ENCODE measurements around the gene FAIM2. TPM values are rescaled to one million over a fixed set of nuclear protein-coding genes. Genes with fewer than 3 reads are reported as not detected.

FAIM2 gene
- total and polyA plus RNA-seq, 10 of the 15 experiments (the other 5 are each of a cell fraction or from before 2014, with no cell fraction given) = not detected

GRCh38 chr12:49950273-49951251 lies 46.9 kb upstream of the FAIM2 start, which contains the start of gene AQP2:
TSS of gene AQP2 (plus strand) at chr12:49950737. CDS start at chr12:49950831, 94 bp downstream.
- H3K9me3 ChIP-seq (replicated peaks; ENCODE audit: control insufficient read depth, insufficient read depth, low read length) = no peaks in the 10 kb centered on the region; the same call in 2 of the 3 replicates
- no peak within 1 kb of the TSS for H2AFZ ChIP-seq (ENCODE audit: control insufficient read depth, low read depth, low read length)
- CTCF ChIA-PET = interaction anchor here (2.1 kb wide), 1 partner anchor 16 kb away, joined by 13 read pairs; no protein-coding TSS in a partner anchor
- H4K20me1 ChIP-seq (ENCODE audit: control insufficient read depth, insufficient read depth) = no peaks in the 10 kb centered on the region
- in situ Hi-C loops (cut with MboI) (no loop called here), intact Hi-C loops (cut with micrococcal nuclease; ENCODE audit: unreplicated experiment) (no loop called here)
- no peaks in the 10 kb centered on the region for H3K79me2 ChIP-seq (ENCODE audit: control insufficient read depth, insufficient read depth, low read length)
- no peak within 1 kb of the TSS for H3K4me3 ChIP-seq
- H3K9ac ChIP-seq (ENCODE audit: control insufficient read depth, insufficient read depth, low read length) = no peak within 1 kb of the TSS
- H3K36me3 ChIP-seq (ENCODE audit: control insufficient read depth in 2 of 2, insufficient read depth in 2 of 2, low read length in 1 of 2) = no peaks in the 10 kb centered on the region
- FAIRE-seq (no peak), DNase-seq (ENCODE audit: low read depth, low spot score) (no peak), ATAC-seq (no peak)
- TF ChIP-seq STAT1 (conservative IDR thresholded peaks at IDR 0.05) (no peak), FOS (IDR thresholded peaks at IDR 0.05; ENCODE audit: borderline replicate concordance, extremely low read depth, insufficient read length) (no peak)
- TF ChIP-seq, protein P1, sequence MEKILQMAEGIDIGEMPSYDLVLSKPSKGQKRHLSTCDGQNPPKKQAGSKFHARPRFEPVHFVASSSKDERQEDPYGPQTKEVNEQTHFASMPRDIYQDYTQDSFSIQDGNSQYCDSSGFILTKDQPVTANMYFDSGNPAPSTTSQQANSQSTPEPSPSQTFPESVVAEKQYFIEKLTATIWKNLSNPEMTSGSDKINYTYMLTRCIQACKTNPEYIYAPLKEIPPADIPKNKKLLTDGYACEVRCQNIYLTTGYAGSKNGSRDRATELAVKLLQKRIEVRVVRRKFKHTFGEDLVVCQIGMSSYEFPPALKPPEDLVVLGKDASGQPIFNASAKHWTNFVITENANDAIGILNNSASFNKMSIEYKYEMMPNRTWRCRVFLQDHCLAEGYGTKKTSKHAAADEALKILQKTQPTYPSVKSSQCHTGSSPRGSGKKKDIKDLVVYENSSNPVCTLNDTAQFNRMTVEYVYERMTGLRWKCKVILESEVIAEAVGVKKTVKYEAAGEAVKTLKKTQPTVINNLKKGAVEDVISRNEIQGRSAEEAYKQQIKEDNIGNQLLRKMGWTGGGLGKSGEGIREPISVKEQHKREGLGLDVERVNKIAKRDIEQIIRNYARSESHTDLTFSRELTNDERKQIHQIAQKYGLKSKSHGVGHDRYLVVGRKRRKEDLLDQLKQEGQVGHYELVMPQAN (conservative IDR thresholded peaks at IDR 0.05) = no peak
- RAD21 ChIA-PET (ENCODE audit: unreplicated experiment) = no interaction called here
- peaks cover 6 to 7% of the 10 kb centered on the region in 2 experiments; a peak in 3 of 4 replicates for H3K27me3 ChIP-seq (replicated peaks in 1 of 2; ENCODE audit: control insufficient read depth in 2 of 2, insufficient read depth in 2 of 2, low read length in 1 of 2)
- SMC1A ChIA-PET (ENCODE audit: uncharacterized antibody, unreplicated experiment) = no interaction called here
- 47% methylated on average over 32 of the region's 32 CpGs for WGBS (ENCODE audit: insufficient coverage, insufficient replicate concordance, low lambda C conversion rate, missing lambda C conversion rate)
- BruUV-seq (replicated peaks) = no TSS peak
- POLR2A ChIA-PET = no interaction called here
- H3K27ac ChIP-seq (ENCODE audit: control insufficient read depth, insufficient read depth) = no peak within 1 kb of the TSS
- H3K4me2 ChIP-seq (ENCODE audit: control insufficient read depth, insufficient read depth) = no peak within 1 kb of the TSS
- H3K4me1 ChIP-seq (ENCODE audit: control insufficient read depth, insufficient read depth, low read length) = no peaks in the 10 kb centered on the region

Data from GM12878 (cell line).